HG03103 (cell line): Measurements from ENCODE around the gene SH3BP2.

Source experiments
- ATAC-seq: cut with Tn5 transposase; IDR thresholded peaks from one replicate; pipeline ENCODE4 v1.9.1; 2021; ENCODE audit warnings: low read depth; ENCODE audit not compliant: unreplicated experiment

SH3BP2 gene, protein sequence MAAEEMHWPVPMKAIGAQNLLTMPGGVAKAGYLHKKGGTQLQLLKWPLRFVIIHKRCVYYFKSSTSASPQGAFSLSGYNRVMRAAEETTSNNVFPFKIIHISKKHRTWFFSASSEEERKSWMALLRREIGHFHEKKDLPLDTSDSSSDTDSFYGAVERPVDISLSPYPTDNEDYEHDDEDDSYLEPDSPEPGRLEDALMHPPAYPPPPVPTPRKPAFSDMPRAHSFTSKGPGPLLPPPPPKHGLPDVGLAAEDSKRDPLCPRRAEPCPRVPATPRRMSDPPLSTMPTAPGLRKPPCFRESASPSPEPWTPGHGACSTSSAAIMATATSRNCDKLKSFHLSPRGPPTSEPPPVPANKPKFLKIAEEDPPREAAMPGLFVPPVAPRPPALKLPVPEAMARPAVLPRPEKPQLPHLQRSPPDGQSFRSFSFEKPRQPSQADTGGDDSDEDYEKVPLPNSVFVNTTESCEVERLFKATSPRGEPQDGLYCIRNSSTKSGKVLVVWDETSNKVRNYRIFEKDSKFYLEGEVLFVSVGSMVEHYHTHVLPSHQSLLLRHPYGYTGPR

DNA sequence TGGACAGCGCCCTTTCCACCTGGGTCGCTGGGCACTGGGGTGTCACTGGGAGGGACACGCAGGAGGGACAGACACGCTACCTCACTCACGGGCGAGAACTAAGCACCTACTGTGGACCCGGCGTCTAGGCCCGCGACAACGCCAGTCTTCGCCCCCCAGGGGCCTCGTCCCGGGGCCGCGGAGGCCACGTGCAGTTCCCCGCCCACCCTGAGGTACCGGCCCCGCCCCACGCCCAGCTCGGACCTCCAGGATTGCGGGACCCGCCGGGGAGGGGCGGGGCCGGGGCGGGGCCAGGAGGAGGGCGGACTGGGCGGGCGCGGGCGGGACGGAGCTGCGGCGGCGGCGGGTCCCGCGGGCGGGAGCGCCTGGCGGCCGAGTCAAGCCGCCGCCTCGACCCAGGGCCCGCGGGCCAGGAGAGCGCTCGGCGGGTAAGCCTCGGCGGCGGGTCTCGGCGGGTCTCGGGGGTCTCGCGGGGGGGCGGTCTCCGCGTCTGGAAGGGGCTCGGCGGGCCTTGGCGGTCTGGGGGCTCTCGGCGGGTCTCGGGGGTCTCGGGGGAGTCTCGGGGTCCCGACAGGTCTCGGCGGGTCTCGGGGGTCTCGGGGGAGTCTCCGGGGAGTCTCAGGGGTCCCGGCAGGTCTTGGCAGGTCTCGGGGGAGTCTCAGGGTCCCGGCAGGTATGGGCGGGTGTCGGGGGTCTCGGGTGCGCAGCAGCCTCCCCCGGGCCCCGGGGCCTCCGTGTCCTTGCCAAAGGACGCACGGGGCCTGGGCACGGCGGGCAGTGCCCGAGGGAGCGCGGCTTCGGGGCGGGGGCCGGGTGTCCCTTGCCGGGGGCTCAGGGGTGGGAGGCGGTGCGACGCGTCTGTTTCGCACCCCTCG is at the start of gene SH3BP2:
Gene SH3BP2 (plus strand): TSS at position 375 of the 875 bp plus-strand sequence. CDS start 27,533 bp downstream, outside the sequence.
- ATAC-seq: no peak

DNA sequence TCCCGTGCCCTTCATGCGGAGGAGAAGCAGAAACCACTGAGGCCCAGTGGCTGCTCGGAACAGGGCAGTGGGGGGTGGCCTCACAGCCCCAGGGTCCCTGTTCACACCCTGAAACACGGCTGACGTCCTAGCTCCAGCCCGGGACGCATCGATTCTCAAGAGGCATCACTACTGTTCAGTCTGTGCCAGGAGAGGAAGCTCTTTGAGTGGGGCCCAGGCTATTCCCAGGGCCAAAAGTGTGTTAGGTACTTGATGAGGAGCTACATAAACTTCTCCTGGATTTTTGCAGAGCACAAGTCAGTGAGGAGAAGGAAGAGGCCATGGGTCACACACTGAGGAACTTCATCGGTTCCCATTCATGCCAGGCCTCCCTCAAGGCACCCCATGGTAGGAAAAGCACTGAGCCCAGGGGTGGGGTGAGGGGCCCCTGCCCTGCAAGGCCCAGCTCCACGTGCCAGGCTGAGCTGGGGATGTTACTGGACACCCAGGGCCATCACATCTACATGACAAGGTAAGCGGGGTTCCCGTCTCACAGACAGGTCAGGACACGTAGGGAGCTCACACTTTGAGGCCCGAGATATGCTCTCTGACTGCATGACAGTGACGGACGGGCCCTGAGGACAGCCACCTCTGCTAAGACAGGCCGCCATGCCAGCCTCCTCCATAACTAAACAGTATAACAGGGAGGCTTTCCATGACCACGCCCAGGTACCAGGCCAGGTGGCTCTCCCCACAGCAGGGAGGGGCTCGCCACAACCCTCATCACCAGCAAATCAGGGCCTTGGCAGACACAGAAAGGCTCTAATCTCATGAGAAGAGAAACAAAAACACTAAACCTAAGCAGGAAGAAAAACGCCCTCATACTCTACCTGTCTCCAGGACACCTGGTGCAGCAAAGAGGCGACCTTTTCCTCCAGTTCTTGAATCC is 49.1 kb upstream of the SH3BP2 start:
- ATAC-seq: no peak

DNA sequence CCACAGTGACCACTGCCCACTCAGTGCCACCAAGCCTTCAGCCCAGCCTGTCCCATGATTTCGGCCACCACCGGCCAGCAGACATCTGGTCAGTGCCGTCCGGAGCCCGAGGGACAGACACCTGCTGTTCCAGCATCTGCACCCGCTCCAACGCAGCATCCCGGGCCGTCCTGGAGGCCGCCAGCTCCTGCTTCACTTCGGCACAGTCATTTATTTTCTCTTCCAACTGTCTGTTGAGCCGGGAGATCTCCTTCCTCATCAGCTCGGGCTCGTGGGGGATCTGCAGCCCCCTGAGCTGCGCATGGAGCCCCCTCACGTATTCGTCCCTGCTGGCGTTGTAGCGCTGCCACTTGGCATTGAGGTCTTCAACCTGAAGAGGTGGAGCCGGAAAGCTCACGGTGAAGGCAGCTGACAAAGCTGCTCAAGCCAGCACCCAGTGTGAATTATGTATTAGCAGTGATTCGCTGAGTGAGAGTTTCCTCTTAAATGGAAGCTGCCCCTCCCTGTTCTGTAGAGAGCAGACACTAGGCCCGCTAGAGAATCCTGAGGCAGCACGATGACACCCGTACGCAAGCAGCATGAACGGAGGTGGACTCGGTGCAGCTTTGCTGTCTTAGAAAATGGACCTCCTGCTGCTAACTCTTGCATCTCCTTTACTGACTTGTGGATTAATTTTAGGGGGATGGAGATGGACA is 48.2 kb upstream of the SH3BP2 start:
- ATAC-seq: no peak

DNA sequence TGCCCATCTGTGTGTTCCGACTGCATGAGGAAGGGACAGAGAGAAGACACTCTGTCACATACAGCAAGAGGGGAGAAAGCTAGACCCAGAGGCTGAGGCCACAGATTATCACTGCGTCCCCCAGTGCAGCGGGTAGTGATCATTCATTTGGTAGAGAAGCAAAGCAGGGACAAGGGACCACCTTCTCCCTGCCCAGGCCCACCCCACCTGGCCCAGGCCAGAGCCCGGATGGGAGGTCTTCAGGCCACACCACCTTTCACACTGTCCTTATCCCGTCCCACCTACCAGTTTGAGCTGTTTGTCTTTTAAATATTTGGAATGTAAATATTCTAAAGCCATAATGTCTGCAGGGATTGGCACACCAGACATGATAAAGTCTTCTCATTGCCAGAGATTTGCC is 47.4 kb upstream of the SH3BP2 start:
- ATAC-seq: no peak

DNA sequence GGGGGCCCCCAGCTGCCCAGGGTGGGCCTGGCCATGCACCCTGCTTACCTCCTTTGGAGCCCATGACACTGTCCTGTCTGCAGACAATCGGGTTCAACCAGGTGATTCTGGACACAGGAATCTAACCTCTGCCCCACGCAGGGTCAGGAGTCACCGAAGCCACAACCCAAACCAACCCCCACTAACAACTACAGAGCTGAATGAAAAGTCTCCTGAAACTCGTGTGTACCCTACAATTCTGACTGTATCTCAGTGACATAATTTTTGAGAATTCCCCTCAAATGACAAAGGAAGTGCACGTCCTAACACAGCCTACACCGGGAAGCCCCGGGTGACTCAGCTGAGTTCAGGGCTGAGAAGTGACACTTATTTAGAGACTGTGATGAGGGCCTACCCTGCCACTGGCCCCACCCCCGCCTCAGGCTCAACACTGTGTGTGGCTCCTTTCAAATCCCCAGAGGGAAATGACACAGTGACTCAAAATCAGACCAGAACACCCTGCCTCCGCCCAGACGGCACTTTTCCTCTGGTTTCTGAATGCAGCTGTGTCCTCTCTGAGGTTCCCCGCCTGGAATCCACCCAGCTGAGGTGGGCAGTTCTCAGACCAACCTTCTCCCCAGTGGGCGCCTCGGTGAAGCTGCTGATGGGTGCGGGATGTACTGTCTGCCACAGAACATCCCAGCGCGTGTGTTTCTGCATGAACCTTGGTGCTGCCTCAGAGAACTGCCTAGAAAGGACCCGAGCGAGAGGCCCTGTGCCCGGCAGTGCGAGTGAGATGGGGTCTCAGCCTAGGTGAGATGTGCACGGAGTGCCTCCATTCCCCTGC is 46.7 kb upstream of the SH3BP2 start:
- peak; percentile 95 for ATAC-seq

DNA sequence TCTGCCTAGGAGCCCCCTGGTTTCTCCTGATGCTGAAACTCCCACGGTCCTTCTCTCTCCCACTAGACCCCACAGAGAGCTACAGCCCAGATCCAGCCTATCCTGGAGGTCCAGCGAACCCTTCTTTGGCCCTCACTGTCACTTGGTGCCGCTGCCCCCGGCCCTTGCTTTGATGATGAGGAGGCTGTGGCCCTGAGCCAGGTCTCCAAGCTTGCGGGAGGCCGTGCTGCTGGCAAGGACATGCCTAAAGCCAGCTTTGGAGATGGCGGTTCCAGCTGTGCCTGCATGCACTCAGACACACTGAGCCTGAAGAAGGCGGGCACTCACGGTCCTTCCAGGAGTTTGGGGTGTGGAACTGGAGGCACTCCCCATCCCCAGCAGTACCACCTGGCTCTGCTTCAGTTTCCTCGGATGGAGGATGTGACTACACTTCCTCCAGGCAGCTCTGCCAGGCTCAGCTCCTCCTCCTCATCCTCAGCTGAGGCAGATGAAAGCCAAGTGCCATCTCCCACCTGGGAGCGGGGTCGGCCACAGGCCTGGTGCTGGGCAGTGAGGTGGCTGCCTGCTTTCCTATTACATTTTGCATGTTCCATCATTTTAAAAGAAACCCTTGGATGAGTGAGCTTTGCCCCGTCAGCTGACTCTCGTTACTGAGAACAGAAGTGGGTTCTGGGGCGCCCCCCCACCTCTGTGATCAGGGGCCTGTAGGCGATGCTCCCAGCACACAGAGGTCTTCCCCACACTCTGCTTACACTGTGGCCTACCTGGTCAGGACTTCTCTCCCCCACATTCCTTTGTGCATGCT is 45.8 kb upstream of the SH3BP2 start:
- ATAC-seq: no peak

DNA sequence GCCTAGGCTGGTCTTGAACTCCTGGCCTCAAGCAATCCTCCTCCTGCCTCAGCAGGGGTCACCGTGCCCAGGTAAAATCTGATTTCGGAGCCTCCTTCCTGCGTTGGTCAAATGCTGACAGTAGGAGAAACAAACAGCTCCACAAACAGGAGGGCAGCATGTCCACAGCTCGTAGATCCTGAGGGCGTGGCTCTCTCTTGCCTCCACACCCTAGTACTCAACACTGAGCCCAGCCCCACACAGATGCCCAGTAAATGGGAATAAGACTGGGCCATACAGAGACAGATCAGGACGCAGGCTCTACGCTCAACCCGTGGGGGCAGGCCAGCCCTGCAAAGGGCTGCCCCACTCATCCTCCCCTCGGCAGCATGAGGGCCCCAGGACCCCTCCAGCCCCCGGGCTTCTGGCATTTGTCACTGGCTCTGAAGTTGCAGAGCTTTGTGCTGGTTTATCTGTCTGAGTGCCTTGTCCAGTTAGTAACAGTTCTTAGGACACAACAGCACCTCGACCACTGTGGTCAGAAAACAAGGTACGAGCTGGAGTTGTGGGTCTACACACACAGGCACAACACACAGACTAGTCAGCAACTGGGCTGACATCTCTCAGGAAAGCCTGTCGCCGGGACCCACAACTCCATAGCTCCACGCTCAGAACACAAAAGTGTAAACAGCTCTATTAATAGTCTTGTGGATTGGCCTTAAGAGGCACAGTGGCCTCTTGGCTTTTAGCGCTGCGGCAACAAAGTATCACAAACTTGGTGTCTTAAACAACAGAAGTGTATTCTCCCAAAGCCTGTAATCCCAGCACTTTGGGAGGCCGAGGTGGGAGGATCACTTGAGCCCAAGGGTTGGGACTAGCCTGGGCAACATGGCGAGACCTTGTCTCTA is 41.9 kb upstream of the SH3BP2 start:
- ATAC-seq: no peak

DNA sequence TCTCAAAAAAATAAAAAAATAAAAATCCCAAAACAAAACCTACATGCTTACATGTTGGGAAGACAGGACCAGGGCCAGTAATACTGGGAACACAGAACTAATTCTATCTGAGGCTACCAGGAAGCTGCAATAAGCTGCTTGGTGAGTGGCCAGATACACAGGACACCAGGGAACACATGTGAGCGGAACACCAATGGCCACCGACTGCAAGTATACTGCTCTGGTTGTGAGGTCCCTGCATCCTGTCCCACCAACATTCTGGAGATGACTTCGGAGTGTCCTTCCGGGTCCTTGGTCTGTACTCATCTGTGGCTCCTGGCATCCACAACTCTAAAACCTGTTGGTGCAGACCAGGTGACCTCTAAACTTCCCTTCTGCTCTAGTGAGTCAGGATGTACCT is 39.4 kb upstream of the SH3BP2 start:
- ATAC-seq: no peak

DNA sequence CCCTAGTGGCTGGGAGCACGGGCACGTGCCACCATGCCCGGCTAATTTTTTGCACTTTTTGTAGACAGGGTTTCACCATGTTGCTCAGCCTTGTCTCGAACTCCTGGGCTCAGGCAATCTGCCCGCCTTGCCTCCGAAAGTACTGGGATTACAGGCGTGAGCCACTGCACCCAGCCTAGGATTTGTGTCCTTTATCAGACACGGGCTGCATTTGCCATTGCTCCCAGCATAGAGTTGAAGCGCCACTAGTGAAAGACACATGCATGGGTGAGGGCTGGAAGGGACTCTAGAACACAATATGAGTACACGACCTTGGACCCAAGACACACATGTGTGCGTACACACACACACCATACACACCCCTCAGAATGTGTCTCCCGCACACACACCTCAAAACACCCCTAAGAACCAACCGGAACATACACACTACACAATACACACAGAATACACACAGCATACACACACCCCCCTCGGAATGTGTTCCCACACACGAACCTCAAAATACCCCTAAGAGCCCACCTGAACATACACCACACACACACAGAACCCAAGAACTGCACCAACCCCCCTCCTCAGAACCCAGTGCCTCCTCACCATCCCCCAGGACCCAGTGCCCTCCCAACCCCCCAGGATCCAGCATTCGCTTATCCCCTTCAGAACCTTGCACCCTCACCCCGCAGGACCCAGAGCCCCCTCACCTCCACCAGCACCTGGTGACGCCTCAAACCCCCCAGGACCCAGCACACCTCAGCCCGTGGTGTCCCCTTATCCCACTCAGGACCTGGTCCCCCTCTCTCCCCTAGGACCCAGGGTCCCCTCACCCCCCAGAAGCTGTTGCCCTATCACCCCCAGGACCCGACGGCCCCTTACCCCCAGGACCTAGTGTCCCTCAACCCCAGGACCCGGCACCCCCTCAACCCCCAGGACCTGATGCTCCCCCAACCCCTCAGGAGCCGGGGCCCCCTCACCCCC is 37.8 kb upstream of the SH3BP2 start:
- ATAC-seq: no peak

DNA sequence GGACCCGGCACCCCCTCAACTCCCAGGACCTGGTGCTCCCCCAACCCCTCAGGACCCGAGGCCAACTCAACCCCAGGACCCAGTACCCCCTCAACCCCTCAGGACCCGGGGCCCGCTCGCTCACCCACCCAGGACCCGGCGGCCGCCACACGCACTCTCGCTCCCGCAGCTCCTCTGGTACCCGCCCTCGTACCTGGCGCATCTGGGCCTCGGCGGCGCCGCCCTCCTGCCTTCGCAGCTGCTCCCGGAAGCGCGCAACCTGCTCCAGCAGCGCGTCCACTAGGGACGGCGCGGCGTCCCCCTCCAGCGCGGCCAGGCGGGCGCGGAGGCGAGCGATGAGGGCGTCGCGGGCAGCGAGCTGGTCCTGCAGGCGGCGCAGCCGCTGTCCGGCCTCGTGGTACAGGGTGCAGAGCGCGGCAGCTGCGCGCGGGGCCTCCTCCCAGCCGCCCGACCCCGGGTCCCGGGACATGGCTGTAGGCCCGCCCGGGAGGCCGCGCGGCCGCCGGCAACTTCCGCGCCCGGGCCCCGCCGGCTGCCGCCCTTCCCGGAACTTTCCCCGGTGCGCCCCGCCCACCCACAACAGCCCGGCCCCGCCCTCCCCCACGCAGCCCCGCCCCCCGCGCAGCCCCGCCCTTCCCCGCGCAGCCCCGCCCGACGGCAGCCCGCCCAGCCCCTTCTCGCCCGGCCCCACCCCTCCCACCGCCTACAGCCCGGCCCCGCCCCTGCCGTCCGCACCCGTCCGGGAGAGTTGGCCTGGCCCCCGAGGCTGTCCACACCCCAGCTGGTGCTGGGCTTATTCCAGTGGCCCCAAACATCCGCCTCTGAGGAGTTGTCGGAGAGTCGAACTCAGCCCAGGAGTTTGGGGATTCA is 36.8 kb upstream of the SH3BP2 start, which contains the start of gene TNIP2:
Gene TNIP2 (minus strand): TSS at position 516 of the 870 bp plus-strand sequence. CDS start 47 bp downstream, at position 469.
- peak; percentile 50 for ATAC-seq

DNA sequence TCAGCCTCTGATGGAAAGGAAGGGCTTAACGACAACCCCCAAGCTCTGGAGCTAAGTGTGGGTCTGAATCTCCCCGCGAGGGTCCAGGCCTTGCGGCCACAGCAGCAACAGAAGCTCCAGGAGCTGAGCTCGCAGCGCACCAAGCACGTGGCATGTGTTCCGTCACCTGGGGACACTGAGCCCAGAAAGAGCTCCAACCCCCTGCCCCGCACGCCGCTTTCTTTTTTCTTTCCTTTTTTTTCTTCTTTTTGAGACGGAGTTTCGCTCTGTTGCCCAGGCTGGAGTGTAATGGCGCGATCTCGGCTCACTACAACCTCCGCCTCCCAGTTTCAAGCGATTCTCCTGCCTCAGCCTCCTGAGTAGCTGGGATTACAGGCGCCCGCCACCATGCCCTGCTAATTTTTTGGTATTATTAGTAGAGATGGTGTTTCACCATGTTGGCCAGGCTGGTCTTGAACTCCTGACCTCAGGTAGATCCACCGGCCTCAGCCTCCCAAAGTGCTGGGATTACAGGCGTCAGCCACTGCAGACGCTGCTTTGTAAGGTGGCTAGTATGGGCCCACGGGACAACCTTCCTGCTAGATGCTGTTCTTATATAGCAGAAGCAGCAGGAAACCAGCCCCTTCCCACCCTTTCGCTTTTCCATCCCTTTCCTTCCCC is 36.1 kb upstream of the SH3BP2 start:
- no peak for ATAC-seq

DNA sequence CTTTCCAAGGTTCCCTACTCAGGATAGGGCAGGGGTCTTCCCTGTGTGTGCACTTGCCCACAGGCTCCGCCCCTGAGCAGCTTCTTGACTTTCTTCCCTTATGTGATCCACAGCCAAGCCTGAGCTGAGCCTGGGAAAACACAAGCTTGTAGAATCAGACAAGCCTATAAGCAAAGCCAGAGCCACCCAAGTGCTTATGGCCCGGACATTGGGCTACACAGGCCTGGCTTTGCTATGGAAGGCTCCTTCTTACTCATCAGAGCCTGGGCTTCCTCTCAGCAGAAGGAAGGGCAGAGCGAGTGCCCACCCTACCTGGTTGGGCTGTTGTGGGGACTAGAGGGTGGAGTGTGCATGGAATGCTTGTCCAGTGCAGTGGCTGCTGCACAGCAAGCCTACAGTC is 35.5 kb upstream of the SH3BP2 start:
- ATAC-seq: no peak

DNA sequence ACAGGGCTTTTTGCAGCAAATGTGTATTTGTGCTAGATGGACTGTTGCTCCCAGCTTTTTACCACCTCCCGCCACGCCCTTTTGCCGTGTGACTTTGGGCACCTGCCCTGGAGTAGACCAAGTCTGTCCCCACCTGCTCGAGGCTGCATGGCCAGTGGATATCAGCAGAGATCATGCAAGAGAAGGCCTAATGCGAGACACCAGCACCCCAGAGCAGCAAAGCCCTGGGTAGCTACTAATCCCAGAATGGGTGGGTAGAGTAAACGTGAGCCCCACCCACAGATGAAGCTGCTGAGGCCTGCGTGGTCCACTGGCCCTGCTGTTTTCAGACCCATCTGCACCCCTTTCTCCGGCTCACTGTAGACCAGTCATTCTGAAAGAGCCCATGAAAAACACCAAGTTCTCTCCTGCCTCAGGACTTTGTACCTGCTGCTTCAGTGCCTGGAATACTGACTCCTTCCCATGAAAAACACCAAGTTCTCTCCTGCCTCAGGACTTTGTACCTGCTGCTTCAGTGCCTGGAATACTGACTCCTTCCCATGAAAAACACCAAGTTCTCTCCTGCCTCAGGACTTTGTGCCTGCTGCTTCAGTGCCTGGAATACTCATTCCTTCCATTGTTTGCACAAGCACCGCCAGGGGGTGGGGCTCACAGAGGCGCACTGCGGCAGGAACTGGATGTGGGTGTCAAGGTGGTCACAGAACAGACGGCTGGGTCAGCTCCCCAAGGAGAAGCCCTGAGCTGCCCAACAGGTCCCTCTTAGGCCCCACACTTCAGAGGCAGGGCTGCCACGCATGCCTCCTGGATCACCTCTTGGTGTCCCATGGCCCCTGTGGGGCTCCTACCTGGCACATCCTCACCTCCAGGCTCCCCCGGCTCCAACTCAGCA is 31.6 kb upstream of the SH3BP2 start:
- no peak for ATAC-seq
